GM21381 (cell line): ENCODE results near the gene SLC35E2B.

Source experiments
- ATAC-seq: cut with Tn5 transposase; IDR thresholded peaks from one replicate; pipeline ENCODE4 v1.9.1; 2021; ENCODE audit warnings: mild to moderate bottlenecking, moderate library complexity; ENCODE audit not compliant: unreplicated experiment

The SLC35E2B gene

GRCh38 chr1:1615256-1616044 lies 77.1 kb downstream of the SLC35E2B start, which contains the start of gene MIB2:
Gene MIB2 (plus strand): TSS chr1:1615500. CDS start chr1:1623453, 7,953 bp downstream.
- peak; percentile 81 for ATAC-seq

DNA sequence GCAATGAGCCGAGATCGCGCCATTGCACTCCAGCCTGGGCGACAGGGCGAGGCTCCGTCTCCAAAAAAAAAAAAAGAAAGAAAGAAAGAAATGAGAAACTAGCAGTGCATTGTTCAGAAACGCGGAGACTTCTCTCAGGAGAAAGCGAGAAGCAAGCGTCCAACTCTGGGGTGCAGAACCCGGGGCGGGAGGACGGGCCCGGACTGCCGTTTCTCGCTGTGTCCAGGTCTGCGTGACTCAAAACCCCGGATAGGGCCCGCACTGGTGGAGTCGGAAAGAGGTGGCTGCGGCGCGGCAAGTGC lies 77.7 kb downstream of the SLC35E2B start:
- ATAC-seq, result no peak

GRCh38 chr1:1614204-1614953 lies 78.2 kb downstream of the SLC35E2B start:
- ATAC-seq, result no peak

DNA sequence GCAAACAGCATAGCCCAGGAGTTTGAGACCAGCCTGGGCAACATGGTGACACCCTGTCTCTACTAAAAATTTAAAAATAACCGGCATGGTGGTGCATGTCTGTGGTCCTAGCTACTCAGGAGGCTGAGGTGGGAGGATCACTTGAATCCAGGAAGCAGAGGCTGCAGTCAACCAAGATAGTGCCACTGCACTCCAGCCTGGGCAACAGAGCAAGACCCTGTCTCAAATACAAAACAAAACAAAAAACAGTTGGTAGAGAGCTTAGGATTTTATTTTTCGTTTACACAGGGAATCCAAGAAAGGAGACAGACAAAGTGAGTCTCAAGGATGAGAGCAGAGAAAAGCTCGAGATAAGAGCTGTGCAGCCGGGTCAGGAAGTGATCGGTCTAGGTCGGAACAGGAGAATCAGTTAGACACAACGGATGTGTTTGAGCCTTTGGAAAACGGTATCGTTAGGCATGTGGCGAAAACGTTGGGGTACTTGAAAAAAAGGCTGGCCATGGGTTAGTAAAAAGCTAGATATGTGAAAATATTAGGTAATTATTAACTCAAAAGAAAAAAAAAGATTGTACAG lies 79.0 kb downstream of the SLC35E2B start:
- ATAC-seq, result no peak

- ATAC-seq, result no peak
Observed at GRCh38 chr1:1612104-1612400, 80.5 kb downstream of the SLC35E2B start.

GRCh38 chr1:1610796-1611195 lies 81.8 kb downstream of the SLC35E2B start:
- ATAC-seq, result no peak

DNA sequence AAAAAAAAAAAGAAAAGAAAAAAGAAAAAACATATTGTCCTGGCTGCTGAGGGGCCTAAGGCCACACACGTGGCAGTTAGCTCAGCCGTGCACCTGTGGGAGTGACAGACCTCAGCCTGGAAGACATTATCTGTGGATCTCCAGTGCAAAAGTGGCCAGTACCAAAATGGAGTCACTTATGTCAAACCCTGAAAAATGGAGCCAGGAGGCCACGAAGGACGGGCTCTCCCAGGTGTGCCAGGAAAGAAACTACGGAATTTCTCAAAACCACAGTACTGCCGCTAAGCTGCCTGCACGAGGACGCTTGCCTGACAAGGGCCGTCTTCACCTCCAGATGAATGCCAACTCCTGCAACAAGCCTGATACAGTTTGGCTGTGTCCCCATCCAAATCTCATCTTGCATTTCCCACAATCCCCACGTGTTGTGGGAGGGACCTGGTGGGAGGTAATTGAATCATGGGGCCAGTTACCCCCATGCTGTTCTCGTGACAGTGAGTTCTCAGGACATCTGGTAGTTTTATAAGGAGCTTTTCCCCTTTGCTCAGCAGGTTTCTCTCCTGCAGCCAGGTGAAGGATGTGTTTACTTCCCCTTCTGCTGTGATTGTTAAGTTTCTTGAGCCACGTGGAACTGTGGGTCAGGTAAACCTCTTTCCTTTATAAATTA lies 82.6 kb downstream of the SLC35E2B start:
- ATAC-seq, result no peak
